NOMO-1 treated with DMSO at 0.1 percent for 48 hours (cell line): ENCODE data around the gene GALR2.

Experiments
- DNase-seq: peaks from one replicate; lab custom pipeline; 2025; ENCODE audit not compliant: unreplicated experiment; lab: John Stamatoyannopoulos, UW

GALR2 gene

DNA sequence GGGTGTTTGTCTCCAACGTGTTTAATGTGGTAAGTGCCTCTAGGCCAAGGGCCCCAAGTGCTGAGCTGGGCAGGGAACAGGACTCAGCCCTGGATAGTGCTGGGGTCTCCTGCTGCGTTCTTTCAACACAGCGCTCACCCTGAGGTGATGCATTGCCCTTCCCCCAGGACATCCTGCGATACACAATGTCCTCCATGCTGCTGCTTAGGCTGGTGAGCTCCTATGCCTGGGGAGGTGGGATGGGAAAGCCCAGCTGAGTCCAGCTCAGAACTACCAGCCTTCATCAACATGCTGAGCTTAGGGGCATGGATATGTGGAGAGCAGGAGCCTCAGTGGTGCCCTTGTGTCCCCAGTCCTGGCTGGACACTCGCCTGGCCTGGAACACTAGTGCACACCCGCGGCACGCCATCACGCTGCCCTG lies 5.0 kb downstream of the GALR2 start:
- no peak for DNase-seq

DNA sequence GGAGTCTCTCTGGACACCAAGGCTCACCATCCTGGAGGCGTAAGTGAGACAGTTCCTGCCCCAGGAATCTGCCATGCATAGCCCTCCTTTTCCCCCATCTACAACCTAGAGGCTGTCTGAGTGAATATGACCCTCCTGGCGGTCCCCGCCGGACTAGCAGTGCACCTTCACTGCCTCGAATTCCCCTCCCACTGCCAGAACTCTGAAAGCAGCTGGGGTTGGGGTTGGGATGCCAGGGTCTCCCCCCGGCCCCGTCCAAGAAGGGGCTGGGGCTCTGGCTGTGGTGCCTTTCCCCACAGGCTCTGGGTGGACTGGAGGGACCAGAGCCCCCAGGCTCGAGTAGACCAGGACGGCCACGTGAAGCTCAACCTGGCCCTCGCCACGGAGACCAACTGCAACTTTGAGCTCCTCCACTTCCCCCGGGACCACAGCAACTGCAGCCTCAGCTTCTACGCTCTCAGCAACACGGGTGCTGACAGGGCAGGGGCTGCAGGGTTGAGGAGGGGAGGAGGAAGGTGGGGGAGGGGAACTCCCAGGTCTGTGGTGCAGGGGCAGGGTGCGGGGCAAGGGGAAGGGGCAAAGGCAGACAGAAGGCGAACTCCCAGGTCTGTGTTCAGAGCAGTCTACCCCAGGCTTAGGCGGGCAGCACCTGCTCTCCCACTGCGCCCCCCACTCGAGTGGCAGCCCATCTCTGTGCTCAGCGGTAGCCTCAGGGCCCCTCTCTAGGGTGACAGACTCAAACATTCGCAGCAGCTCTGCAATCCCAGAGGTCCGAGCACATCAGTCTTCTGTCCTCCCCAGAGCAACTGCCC lies 5.6 kb downstream of the GALR2 start:
- DNase-seq = no peak

DNA sequence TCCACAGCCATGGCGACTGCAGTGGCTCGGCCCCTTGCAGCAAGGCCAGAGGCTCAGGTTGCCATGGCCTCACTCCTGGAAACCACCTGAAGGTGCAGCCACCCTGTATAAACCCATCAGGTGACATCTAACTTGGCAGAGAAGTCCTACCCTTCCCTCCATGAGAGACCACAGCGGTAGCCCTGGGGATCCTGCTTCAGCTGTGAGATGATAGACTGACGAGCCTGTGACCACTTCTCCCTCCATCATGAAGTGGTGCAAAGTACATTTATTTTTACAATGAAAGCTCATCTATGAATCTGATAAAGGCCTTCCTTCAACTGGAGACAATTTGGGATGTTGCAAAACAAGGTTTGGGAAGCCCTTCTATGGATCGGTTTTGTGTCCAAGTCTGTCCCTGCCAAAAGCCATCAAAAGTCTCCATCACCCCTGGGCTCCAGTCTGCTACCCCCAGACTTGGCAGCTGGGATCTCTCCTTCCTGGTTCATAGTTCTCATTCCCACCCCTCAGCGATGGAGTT lies 6.2 kb downstream of the GALR2 start:
- no peak for DNase-seq

DNA sequence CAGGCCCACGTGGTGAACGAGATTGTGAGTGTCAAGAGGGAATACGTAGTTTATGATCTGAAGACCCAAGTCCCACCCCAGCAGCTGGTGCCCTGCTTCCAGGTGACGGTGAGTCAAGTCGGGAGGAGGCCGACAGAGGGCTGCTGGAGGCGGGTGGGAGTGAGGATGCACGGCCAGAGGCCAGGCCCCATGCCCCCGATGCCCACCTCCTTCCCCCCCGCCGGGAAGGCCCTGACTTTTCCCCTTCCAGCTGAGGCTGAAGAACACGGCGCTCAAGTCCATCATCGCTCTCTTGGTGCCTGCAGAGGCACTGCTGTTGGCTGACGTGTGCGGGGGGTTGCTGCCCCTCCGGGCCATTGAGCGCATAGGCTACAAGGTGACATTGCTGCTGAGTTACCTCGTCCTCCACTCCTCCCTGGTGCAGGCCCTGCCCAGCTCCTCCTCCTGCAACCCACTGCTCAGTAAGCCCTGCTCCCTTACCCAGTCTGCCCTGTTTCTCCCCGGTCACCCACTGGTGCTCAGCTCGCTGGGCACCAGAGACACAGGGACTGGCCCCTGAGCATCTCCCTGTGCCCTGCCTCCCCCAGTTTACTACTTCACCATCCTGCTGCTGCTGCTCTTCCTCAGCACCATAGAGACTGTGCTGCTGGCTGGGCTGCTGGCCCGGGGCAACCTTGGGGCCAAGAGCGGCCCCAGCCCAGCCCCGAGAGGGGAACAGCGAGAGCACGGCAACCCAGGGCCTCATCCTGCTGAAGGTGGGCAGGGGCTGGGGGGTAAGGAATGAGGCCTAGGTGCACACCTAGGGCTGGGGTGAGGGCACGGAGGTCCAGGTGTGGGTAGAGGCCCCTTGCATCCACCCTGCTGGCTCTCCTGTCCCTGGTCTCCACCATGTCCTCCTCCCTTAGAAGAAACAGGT lies 7.0 kb downstream of the GALR2 start:
- DNase-seq = no peak

DNA sequence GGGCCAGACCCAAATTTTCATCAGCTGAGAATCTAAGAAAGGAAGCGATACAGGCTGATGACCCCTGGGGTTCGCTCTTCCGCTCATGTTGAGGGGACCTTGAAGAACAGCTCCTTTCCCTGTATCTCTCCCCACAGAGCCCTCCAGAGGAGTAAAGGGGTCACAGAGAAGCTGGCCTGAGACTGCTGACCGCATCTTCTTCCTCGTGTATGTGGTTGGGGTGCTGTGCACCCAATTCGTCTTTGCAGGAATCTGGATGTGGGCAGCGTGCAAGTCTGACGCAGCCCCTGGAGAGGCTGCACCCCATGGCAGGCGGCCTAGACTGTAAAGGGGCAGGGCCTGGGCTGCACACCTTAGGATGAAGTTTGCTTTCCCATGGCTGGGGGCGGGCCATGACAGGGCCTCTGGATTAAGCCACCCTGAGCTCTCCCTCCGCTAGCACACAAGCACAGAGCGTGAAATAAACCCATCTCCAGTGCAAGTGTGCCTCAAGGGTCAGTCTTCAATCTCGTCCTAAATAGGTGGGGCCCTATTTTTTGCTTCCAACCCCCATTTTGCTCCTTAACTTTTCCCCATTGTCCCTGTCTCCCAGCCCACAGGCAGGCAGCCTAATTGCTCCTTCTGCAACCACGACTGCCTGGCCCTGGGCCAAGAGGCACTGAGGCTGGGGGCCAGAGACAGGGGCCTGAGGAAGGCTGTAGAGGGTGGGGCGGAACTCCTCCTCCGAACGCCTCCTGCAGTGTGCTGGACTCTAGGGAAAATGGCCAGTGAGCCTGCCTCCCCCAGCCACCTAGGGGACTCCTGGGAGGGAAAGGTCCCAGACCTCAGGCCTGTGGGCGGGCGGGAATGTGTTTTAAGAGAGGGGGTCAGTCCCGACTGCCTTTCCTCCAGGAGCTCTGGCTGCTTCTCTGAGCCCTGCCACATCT lies 8.0 kb downstream of the GALR2 start:
- DNase-seq = no peak

DNA sequence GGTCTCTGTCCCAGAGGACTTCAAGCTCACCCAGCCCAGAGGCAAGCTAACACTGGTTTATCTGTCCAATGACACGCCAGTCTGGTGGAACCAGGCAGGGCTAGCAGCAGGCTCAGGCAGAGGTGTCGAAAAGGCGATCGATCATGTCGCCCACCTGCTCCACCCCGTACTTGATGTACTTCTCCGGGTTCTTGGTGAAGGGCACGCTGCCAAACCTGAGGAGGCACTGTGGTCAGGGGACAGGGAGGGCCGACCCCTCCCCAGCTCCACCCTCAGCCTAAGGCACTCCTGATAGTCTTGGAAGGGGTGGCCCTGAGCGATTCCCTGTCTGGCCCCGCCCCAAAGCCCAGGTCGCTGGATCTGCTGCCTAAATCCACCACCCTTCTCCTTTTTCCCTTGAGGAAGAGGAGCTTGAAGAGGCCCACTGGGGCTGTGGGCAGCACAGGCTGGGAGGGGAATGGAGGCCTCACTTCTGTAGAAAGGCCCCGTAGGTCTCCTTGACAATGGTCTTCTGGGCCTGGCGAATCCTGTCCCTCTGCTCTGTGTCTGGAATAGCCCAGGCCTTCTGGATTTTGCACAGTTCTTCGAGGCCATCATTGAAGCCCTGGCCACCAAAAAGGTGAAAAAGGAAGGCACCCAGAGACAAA lies 9.1 kb downstream of the GALR2 start:
- DNase-seq = no peak

DNA sequence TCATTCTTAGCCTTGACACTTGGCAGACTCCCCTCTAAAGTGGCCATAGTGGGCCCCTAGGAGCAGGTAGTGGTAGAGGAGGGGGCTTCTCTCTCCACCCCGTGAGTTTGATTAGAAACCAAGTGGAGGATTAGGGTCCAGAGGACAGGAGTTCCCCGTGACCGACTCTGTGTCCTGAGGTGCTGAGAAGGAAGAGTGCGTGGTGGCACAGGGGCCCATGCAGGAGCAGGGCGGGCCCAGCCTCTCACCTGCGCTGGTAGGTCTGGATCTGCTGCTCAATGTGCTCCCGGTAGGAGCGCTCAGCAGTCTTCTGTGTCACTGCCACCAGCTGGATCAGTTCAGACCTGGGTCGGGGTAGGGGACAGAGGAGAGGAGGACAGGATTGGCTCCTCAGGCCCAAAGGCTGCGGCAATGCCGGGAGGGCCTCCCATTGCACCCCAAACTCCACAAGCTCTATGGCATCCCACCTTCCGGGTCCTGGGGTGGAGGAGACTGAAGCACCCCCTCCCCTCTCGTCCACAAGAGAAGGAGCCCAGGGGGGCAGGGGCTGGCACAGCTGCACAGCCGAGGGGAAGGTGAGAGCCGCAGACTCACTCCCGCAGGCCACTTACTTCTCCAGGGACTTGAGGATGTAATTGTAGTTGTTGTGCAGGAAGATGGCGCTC lies 10.6 kb downstream of the GALR2 start:
- DNase-seq = no peak

DNA sequence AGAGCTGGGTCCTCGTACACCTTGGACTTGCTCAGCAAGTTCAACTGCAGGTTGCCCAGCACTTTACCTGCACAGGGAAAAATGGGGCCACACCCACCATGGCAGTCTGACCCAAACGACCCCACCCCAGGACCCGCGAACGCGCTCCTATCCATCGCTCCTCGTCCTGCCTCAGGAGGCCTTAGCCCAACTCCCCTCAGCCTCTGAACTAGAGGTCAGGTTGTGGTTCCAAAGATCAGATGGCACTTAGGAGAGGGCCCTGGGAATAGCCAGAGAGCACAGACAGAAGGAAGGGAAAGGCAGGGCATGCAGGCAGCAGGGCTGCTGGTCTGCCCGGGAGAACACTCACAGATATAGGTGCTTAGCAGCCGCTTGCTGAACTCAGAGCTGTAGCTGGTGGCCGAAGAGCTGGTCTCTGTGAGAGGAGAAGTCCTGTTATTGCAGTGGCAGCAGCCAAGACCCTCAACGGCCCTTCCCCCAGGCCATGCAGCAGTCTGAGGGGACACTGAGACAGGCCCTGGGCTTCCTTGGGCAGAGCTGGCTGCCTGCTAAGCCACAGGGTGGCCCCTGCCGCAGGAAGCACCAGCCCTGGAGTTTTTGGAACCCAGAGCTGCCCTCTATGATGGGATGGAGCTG lies 11.3 kb downstream of the GALR2 start:
- DNase-seq = no peak

DNA sequence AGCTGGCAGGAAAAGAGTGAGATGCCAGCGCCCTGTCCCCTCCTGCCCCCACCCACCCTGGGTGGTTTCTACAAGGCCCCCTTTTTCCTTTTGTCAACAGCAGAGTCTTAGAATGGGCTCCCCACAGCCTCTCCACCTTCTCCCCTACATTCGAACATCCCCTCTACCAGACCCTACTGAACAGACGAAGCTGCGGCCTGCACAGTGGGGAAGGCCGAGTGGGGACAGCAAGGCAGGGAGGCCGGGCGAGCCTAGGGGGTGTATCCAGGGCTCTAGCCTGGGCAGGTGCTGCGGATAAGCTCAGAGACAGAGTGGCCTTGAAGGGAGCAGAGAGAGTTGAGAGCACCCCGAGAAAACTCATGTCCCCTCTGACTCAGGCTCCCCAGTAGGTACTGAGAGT lies 11.8 kb downstream of the GALR2 start:
- no peak for DNase-seq

DNA sequence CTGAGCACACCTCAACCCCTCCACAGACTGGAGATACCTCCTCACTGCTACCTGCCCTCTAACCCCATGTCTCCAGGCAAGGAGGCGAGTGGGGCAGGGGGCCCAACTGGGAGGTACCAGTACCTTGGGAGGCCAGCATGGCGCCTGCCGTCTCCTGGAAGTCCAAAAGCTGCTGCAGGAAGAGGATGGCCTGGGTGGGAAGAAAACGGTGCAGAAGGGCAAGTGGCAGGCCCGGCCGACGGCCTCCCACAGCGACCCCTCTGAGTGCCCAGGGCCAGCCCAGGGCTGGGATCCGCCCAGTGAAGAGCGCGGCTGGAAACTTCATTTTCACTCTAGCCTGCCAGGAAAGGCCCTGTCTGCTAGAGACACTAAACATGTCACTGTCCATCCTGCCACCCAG lies 12.9 kb downstream of the GALR2 start:
- no peak for DNase-seq

DNA sequence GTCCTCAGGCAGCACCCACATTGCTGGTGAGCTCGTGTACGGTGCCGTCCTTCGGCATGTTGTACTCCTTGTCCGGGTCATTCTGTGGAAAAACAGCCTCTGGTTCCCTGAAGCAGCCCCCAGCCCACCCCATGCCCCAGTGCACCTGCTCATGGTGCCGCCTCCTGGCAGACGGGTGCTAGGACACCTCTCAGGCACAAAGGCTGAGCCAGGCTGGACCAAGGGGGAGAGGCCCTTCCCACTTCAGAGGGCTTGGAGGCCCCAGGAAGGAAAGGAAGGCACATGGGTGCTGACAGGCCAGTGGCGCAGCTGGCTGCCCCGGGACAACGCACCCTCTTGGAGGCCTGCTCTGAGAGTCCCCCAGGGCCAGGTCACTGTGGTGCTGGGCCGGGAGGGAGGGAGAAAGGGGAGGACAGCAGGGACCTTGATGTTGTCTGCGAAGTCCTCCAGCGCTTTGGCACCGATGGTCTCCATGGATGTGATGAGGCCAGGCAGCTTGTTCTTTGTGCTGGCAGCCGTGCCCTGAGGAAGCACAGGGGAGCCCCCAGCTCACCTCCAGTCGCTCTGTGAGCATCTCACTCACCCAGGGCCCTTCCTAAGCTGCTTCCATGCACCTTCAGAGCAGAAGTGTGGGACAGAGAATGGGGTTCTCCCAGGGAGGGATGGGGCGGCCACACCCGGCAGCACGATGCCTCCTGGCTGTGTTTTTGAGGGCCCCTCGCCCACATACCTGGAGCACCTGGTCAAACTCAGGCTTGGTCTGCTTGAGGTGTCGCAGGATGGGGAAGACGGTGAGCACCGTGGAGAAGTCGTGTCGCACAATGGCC lies 13.7 kb downstream of the GALR2 start:
- no peak for DNase-seq

DNA sequence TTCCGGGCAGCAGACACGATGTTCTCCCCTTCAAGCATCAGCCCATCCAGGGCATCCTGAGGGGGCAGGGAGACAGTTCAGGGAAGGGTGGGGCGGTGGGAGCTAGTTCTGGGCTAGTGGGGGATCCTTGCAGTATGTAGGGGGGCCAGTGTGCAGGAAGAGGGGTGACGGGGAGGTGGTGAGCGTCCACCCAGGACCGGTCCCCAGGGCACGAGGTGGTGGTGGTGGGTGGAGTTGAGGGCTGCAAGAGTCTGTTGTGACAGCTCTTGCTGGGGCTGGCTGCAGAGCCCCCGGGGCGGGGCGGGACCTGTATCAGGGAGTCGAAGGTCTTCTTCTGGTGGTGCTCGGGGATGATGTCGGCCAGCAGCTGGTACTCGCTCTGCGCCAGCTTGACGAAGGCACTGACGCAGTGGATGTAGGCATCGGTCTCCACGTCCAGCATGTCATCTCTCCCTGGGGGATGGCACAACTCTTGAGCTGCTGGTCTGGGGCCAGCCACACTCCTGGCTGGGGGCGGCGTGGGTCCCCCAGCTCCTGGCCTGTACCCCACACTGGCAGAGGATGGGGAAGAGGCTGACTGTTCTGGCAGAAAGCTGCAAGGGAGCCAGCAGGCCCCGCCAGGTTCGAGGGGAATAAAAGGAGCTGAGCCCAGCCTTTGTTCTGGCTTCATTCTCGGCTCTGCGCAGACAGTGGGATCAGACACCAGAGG lies 14.4 kb downstream of the GALR2 start:
- no peak for DNase-seq

DNA sequence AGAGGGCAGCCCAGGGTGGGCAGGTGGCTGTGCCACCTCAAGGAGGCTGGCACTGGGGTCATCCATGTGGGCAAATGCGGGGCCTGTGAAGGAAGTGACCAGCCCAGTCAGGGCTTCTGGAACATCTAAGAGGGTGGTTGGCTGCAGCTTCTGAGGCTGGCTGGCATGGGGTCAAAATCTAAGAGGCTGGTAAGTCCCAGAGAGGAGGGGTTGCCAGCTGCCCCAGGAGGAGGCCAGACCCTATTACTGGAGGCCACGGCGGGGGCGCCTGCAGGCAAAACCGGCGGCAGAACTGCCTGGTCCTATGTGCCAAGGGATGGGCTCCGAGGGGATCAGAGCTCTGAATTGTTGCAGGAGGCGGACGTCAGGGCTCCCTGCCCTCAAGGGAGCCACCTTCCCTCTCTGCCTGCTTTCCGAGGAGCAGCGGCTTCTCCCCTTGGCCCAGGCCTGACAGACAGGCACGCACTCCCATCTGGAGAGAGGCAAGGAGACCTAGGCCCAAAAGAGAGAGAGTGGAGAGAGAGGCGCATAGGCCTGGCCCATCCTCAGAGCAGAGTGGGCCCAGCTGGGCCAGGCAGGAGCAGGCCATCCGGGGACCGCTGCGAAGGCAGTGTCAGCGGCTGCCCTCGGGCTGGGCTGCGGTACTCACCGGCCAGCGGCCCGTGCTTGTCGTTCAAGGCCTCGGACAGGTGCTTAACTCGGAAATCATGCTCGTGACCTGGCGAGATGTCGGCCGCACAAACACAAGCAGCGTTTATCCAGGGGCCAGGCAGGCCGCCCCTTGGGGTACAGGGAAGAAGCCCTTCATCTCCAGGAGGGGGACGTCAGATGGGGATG lies 15.3 kb downstream of the GALR2 start:
- DNase-seq = no peak

DNA sequence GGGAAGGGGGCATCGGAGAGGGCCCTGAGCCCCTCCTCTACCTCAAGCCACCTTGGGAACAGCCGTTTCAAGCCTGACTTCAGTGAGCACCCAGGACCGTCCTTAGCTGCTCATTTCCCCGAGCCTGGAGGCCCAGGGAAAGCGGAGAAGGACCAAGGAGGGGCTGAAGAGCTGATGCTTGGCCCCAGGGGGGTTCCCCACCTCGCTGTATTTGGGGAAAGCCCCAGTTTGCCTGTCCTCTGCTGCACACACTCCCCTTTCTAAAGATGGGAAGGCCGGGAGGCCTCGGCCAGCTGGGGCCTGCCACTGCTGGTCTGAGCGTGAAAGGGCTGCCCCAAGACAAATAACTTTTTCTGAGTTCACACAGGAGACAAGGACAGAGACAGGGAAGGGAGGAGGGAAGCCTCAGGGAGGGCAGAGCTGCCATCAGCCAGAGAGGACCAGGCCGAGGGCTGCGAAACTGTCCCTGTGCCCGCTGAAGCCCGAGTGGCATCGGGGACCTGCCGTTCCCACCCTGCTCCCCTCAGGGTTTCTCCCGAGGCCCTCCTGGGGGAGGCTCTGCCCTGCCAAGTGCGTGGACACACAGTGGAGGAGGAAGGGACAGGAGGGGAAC lies 16.0 kb downstream of the GALR2 start:
- DNase-seq = no peak

DNA sequence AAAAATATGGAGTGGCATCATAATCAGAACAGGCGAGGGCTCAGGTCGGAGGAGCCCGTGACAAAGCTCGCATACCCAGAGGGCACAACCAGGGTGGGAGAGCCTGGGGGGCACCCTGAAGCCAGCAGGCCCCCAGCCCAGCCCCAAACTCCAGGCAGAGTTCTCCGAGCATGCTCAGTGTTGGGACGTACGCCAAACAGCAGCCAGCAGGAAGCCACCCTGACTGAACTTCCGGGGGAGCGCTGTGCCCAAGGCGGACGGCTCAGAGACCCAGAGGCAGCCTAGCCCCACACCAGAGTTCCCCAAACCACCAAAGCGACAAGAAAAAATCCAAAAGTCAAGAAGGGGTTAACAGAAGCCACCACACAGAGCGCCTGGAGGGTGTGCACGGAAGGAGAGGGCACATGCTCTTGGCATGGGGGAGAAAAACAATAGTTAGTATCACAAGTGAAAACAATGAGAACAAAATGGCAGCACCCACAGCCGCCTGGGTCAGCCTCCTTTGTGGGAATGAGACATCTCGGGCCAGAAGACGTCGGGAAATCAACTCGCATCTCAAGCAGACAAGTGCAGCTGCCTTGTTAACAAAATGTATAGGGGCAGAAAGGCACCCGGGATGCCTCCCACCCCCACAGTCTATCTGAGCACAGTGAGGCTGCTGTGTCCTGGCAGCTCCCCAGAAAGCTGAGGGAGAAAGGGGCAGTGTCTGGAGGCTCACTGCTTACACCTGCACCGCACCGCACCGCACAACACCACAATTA lies 17.1 kb downstream of the GALR2 start:
- DNase-seq = no peak
